Stimulated activated CD8-positive, alpha-beta memory T cell treated with anti-CD3 and anti-CD28 coated beads, Interleukin-7, amount 100 ng/mL, for 48 hours (primary cell): Measurements from ENCODE around the gene TTF2.
A peak's percentile ranks its signal among the peaks of the same experiment; 100 is the strongest.

Source experiments
- DNase-seq, 2 donors: peaks; one replicate each; pipeline ENCODE4 v3.0.0-alpha.2; 2020; ENCODE audit warnings: low read depth in 1 of 2; ENCODE audit errors: extremely low read depth in 1 of 2

Gene TTF2

DNA sequence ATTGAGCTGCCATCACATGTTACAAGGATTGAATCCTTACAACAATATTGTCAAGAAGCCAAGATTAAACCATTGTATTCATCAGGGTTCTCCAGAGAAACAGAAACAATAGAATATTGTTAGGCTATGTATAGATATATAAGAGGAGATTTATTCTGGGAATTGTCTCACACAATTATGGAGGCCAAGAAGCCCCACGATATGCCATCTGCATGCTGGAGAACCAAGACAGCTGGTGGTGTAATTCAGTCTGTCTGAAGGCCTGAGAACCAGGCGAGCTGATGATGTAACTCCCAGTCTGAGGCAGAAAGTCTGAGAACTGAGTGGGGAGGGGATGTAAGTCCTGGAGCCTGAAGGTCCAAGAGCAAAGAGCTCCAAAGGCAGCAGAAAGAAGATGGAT, 14.5 kb upstream of the TTF2 start:
- DNase-seq: no peak

DNA sequence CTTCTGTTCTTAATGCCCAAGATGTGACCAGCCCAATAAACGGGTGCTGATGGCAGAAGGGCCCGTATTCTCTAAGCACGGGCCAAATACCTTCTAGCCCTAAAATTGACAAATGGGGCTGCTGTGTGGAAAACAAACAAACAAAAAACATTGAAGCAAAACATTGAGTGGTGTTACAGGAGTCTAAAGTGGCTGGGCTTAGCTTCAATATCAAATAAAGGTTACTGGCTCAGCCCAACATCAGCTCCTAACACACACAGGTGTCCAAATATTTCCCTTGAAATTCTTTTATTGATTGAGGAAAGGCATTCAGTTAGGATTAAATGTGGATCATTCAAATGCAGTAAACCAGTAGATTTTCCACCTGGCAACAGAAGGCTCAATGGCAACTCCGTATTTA, 13.3 kb upstream of the TTF2 start:
- no peak for DNase-seq

DNA sequence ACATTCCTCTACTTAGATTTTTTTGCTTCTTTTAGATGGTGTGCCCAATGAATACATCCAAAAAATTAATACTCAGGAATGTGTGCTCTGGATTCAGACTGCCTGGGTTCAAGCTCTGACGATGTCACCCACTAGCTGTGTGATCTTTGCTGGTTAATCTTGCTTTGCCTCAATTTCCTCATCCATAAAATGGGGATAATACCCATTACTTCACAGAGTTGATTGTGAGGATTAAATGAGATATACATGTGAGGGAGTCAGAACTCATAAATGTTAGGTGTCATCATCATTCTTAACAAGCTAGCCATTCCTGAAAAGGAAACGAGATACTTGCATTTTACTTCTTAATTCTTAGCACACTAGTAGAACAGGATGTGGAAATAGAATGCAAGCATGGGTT, 12.9 kb upstream of the TTF2 start:
- DNase-seq: no peak

DNA sequence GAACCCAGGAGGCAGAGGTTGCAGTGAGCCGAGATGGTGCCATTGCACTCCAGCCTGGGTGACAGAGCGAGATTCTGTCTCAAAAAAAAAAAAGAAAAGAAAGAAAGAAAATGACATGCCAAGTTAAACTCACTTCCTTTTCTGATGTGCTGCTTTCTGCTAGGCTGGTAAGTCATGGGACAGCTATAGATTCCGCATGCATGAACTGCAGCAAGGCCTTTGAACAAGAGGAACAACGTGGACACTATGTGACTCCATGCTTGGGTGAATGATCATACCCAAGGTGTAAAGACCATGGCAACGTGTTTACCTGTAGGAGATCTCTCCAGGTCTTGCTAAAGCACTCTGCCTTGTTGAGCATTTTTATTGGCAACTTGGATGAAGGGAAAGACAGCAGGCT, 10.3 kb upstream of the TTF2 start:
- DNase-seq: no peak

DNA sequence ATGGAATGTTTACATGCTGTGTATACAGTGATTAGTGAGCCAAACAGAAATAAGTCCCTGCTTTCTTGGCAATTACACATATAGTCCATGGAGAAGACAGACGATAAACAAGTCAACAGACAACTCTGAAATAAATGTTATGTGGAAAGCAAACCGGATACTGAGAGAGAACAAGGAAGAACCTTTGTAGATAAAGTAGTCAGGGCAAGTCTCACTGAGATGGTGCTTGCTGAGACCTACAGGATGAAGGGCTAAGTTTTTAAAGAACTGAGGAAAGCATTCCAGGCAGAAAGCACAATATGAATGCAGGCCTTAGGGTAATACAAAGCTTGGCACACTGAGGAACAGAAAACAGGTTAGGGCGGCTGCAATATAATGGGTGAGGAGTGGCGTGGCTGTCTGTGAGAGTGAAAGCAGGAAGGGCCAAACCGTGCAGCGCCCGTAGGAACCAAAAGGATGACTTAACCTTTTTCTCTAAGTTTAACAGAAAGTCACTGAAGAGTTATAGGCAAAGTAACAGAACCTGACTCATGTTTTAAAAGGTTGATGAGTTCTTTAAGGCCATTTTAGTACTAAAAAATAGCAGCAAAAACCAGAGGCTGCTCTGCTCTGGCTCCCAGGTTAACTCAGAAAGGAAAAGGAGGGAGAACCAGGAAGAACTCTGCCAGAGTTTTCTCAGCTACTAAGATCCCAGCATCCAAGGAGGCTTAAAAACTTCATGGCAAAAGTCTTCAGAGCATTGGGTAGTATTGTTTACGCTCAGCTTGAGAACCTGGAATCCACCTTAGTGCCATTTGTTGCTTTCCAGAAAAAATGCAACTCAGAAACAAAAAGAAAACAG, 8.7 kb upstream of the TTF2 start:
- peak in 1 of 2 donors; percentile 27 for DNase-seq

DNA sequence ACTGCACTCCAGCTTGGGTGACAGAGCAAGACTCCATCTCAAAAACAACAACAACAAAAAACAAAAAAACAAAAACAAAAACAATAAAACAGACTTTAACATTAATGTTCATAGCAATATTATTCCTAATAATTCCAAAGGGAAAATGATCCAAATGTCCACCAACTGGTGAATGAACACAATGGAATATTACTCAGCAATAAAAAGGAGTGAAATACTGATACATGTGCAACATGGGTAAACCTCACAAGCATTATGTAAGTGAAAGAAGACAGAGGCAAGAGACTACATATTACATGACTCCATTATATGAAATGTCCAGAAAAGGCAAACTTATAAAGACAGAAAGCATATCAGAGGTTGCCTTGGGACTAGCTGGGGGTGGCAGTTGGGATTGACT, 6.1 kb upstream of the TTF2 start:
- no peak for DNase-seq

DNA sequence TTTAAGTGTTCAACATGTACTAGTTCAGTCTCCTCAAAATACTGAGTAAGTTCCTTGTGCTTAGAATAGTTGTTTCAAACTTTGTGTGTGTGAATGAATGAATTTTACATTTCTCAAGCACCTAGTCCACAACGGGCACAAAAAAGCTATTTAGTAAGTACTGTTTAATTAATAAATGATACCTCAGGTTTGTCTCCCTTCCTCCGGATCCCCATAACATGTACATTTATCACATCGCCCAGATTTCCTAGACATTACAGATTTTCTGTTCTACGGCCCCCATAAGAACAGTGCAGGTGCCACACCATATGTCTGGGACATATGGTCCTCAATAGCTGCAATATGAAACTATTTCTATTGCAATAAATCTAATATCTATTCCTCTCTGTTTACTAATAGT, 1.3 kb upstream of the TTF2 start:
- no peak for DNase-seq

DNA sequence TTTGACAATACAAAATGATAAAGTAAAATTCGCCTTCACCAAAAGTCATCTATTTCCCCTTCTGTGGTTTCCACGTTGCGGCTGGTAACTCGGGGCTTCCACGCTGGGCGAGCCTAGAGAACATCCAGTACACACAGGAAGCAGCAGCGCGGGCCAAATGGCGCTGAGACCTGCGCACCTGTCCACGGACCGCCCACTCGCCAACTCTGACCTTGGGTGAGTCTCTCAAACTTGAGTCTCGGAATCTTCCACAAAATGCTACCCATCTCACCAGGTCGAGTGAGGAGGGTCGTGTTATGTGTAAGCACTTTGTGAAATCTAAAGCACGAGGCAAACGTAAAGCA, 820 bp upstream of the TTF2 start:
- peak; percentile 58 to 70 for DNase-seq

DNA sequence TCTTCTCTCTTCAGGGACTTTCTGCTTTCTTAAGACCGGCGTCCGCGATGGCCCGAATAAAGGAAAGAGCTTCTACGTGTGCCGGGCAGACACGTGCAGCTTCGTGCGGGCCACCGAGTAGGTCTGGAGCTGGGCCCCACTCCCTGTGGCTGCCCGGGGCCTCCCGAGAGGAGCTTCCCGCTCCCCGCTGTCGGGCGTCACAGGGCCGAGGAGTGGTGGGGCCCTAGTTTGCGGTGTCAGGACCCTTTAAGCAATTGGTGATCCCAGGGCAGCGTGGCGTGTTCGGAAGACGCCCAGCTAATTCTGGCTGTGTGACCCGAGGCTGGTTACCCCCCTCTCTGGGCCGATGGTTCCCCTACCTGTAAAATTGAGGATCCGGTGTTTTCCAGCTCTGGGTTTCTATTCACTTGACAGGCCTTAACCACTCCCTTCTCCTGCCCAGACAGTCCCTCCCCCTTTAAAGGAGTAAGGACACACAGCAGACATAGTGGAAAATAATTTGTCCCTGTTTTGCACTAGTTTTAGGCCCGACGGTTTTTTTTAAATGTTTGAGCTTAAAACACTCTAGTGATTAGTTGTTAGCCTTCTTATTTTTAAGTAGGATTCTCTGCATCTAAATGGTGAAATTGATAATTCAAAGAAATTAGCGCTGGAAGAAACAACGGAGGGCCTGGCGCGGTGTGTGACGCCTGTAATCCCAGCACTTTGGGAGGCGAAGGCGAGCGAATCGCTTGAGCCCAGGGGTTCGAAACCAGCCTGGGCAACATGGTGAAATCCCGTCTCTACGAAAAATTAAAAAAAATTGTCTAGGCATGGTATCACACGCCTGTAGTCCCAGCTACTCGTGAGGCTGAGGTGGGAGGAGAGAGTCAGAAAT, 553 bp downstream of the TTF2 start:
- no peak for DNase-seq

DNA sequence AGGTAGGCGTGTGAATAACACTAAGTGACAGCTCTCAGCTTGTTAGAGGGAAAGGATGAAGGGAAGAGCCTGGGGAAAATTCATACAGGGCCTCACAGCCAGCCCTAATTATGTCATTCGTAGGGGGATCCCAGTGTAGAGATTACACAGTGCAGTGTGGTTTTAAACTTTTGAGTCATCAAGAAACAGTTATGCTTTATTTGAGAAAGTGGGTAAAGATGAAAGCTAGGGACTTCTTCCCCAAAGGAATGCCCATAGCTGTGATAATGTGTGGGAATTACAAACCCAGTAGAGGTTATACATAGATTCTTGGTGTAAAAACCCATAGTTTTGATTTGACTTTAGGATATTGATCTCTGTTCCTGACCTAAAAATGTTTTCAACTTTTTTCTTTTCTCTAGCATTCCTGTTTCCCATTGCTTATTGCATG, 1.9 kb downstream of the TTF2 start:
- DNase-seq: no peak

DNA sequence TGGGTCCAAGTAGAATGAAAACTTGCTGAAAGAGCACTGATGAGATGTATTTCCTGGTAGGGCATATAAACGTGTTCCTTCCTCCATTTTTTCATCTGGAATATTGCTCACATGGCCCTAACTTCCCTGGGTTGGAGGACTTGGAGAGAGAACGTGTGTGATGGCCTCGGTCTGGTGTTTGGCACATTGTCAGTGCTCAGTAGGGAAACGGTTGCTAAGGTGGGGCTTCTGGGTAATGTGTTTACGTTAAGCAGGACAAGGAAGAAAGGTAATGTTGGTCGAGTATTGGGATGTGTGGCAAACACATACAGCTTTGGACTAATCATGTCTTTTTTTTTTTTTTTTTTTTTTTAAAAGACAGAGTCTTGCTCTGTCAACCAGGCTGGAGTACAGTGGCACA, 6.2 kb downstream of the TTF2 start:
- no peak for DNase-seq

DNA sequence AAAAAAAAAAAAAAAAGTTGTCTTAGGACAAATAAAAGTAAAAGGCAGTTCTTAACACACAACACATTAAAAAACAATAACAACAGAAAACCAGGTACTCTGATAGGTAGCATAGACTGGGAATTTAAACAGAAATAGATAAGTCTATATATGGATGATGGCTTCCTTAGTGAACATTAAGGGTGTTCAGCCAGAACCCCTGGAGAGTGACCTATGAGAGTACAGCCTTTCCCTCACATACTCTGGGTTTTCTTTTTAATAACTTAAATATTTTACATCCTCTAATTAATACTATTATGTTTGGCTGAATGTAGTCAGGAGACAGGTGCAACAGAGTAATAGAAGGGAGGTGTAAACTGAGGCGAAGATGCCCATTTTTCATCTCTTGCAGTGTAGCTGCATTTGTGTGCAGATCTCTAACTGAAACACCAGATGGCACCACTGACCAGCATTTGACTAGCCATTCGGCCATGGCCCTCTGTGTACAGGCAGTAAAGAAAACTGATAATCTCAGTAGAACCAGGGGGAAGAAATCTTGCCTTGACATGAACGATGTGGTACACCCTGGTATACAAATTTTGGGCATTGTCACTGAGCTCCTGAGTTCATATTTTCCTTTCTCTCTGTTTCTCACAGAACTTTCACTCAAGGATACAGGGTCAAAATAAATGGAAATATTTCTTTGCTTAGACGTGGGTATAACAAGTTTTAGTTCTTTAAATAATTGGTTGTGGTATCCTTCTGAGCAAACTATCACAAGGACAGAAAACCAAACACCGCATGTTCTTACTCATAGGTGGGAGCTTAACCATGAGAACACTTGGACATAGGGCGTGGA, 7.6 kb downstream of the TTF2 start:
- DNase-seq: no peak

DNA sequence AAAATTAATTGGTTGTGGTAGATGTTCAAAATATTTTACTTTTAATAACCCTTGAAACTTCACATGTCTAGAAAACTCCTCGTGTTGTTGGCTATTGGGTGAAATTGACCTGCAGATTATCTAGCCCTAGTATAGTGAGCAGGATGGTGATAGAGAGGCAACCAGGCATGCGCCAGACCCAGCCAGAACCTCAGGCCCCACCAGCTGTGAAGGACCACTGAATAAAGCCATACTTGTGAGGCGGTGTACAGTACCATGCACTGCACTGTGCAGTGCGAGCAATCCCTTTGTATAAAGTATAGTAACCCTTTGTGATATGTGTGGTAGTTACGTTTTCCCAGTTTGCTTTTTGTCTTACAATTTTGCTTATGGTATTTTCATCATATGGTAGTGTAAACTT, 8.5 kb downstream of the TTF2 start:
- no peak for DNase-seq

DNA sequence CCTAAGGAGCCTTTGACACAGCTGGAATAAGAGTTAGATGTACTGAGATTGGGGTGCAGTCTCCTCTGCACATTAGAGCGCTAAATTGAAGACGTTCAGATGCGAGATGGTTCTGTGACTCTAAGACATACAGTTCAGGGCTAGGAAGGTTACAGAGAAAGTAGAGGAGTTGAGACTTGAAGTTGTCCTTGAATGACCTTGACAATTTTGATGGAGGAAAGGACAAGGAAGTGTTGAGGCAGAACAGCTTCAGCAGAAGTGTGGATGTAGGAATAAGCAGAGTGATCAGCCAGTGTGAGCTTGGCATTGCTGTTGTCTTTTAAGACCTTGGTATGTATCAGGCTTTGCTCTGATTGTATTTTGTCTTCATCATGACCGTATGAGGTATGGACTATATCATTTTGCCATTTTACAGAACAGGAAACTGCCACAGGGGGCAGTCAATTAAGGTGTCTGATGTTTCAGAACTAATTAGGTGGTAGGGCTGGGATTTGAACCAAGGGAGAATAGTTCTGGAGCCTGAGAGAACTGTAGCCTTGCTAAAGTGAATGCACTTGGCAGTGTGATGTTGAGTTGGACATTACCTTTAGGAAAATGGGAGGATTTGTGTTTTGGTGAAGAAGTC, 9.2 kb downstream of the TTF2 start:
- no peak for DNase-seq

DNA sequence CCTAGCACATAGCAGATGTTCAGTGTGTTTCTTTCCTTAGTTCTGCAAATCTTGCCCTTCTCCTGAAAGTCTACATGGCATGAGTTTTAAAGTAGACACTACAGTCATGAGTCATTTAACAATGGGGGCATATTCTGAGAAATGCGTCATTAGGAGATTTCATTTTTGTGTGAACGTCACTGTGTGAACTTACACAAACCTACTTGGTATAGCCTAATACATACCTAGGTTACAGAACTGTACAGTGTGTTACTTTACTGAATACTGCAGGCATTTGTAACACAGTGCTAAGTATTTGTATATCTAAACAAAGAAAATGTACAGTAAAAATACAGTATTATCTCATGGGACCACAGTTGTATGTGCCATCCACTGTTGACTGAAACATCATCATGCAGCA, 10.0 kb downstream of the TTF2 start:
- no peak for DNase-seq

DNA sequence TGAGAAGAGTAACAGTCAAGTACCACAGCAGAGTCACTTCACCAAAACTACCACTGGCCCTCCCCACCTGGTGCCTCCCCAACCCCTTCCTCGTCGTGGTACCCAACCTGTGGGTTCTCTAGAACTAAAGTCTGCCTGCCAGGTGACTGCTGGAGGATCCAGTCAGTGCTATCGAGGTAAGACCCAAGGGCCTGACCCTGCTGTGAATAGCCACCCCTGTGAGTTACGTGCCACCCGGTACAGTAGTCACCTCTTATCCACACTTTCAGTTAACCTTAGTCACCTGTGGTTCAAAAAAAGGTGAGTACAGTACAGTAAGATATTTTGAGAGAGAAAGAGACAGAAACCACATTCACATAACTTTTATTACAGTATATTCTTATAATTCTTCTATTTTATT, 16.5 kb downstream of the TTF2 start:
- DNase-seq: peak in 1 of 2 donors; percentile 20

DNA sequence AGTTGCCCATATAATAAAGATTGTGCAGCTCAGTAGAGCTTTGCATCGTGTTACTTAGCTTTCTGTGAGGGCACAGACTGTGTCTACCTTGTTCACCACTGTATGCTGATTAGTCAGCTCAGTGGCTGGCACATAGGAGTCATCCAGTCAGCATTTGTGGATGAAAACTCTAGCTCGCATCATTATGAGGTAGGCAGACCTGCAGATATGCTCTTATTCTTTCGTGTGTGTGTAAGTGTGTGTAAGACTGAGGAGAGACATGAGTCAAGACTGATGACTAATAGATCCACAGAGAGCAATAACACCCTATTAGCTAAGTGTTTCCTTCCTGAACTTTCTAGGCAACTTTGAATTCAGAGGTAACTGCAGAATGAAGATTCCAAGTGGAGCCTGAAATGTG, 17.1 kb downstream of the TTF2 start:
- DNase-seq: peak in 1 of 2 donors; percentile 66

DNA sequence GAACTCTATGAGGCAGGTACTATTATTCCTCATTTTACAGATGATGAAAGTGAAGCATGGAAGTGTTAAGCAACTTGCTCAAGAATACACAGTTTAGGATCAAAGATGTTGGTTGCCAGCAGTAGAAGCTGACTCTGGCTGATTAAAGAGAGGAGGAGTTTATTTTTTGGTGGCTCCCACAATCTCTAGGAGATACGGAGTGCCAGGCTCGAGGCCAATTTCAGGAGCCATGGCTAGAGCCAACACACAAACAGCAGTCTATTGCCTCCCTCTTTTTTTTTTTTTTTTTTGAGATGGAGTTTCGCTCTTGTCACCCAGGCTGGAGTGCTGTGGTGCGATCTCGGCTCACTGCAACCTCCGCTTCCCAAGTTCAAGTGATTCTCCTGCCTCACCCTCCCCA, 19.6 kb downstream of the TTF2 start:
- DNase-seq: no peak

DNA sequence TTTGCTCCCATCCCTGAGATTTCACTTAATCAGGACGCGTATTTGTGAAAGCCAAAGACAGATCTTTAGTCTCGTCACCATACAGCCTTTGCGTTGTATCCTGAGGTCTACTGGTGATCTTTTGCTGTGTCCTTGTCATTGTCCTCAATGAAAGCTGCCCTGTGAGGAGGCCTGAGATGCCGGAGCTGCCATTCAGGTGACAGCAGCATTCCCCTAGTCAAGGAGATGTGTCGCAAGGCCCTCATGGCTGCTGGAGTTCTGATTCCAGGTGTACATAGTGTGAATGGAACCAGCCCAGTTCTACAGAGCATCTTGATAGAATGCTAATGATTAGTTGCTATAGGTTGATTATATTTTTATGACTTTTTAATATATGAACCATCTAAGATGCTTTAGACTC, 24.1 kb downstream of the TTF2 start:
- no peak for DNase-seq

DNA sequence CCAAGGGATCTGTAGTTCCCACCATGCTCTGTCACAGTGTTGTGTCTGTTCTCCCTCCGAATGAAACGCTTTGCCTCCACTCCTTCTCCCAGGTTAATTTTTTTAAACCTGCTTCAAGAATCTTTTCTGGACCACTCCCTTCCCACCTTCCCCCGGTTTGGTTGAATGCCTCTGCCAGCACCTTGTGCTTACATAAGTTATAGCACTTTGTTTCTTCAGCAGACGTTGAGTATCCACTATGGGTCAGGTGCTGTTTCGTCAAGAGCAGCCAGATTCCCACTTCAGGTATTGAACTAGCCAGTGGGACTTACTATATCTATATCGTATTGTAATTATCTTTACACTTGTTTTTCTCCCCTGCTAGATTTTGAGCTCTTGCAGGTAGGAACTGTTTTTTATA, 27.6 kb downstream of the TTF2 start:
- no peak for DNase-seq

DNA sequence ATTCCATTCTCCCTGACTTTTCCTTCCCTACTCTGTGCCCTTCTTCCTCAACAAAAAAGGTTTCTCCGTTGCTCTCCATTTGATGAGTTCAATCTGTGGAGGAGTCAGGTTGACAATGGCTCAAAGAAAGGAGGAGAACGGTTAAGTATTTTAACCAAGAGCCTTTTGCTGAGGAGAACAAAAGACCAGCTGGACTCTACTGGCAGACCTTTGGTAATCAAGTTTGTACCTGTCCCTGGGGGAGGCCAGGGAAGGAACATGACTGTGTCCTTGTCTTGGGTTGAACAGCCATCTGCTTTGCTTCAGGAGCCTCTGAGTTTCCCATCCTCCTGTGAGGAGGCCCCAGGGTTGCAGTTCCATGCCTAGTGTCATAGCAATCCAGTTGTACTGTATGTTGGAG, 29.9 kb downstream of the TTF2 start:
- DNase-seq: no peak
